Measurements from ENCODE around the gene UBAC1. TPM values are rescaled to one million over a fixed set of nuclear protein-coding genes. Genes with fewer than 3 reads are reported as not detected.

Gene UBAC1
- total and polyA plus RNA-seq, 9 of the 15 experiments (the other 6 are each of a cell fraction or from before 2014, with no cell fraction given) = 94.0 to 399 (median 228) TPM

DNA sequence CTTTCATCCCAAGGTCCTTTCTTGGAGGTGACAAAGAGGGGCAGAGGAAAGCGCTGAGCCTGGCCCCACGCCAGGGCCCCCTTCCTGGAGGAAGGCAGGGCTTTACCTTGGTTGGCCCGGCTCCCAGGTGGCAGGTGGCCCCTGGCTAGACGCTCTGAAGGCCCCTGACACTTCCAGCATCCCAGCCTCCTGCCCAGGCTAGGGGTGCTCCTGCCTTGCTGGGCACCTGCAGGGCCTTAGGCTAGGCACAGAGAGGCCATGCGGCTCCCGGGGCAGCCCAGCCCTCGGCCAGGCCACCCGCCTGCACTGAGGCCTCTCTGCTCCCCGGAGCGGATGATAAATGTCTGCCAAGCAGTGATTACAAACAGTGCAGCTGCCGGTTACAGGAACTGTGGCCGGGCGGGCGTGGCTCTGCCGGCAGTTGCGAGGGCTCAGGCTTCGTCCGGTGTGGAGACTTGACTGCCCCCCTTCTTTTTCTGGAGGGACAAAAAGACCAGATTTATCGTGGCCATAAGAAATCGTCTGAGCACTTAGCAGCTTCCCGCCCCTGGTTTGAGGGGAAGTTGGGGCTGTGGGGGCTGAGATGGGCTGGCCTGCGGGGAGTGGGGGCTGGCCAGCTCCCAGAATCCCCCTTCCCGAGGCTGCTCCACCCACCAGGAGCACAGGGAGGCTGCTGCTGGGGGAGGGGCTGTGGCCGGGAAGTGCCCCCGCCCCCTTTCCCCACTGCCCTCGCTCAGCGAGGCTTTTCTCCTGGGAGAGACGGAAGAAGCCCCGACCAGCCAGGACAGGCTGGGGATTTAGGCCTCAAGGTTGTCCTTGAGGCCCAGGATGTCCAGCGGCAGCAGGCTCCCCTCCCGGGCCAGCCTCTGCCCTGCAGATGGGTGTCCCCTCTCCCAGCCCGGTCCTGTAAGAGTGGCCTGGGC lies 31.6 kb upstream of the UBAC1 start (continued):
- TF ChIP-seq POLR2AphosphoS2 (IDR thresholded peaks at IDR 0.05; ENCODE audit: low read length) = no peak
- no peak for TF ChIP-seq TBP (optimal IDR thresholded peaks at IDR 0.05; ENCODE audit: low read depth, low read length)
- TF ChIP-seq ZNF79 (CRISPR knock-in tag; IDR thresholded peaks at IDR 0.05; ENCODE audit: low read depth) = no peak
- TF ChIP-seq NFIC (IDR thresholded peaks at IDR 0.05) = peak; percentile 92
- TF ChIP-seq, protein P1, sequence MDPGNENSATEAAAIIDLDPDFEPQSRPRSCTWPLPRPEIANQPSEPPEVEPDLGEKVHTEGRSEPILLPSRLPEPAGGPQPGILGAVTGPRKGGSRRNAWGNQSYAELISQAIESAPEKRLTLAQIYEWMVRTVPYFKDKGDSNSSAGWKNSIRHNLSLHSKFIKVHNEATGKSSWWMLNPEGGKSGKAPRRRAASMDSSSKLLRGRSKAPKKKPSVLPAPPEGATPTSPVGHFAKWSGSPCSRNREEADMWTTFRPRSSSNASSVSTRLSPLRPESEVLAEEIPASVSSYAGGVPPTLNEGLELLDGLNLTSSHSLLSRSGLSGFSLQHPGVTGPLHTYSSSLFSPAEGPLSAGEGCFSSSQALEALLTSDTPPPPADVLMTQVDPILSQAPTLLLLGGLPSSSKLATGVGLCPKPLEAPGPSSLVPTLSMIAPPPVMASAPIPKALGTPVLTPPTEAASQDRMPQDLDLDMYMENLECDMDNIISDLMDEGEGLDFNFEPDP (CRISPR knock-in tag; IDR thresholded peaks at IDR 0.05) = no peak
- TF ChIP-seq SMARCE1 (IDR thresholded peaks at IDR 0.05) = peak; percentile 51; the same call in 1 of the 2 replicates
- TF ChIP-seq CTBP1 (IDR thresholded peaks at IDR 0.05; ENCODE audit: borderline replicate concordance) = peak; percentile 84; the same call in 1 of the 2 replicates
- peak; percentile 40; the same call in 1 of the 2 replicates for TF ChIP-seq SPI1 (IDR thresholded peaks at IDR 0.05; ENCODE audit: borderline replicate concordance, low read depth, low read length)
- no peak for TF ChIP-seq SRF (CRISPR knock-in tag; IDR thresholded peaks at IDR 0.05)
- no peak for TF ChIP-seq CAMTA2 (CRISPR knock-in tag; conservative IDR thresholded peaks at IDR 0.05)
- no peak for TF ChIP-seq ZBTB8A (IDR thresholded peaks at IDR 0.05; ENCODE audit: partially characterized antibody)
- peak; percentile 71 for TF ChIP-seq L3MBTL2 (IDR thresholded peaks at IDR 0.05)
- TF ChIP-seq, protein P2, sequence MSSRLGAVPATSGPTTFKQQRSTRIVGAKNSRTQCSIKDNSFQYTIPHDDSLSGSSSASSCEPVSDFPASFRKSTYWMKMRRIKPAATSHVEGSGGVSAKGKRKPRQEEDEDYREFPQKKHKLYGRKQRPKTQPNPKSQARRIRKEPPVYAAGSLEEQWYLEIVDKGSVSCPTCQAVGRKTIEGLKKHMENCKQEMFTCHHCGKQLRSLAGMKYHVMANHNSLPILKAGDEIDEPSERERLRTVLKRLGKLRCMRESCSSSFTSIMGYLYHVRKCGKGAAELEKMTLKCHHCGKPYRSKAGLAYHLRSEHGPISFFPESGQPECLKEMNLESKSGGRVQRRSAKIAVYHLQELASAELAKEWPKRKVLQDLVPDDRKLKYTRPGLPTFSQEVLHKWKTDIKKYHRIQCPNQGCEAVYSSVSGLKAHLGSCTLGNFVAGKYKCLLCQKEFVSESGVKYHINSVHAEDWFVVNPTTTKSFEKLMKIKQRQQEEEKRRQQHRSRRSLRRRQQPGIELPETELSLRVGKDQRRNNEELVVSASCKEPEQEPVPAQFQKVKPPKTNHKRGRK (tag; IDR thresholded peaks at IDR 0.05) = no peak
- peak; percentile 96 for TF ChIP-seq BCOR (IDR thresholded peaks at IDR 0.05)
- TF ChIP-seq RBFOX2 (IDR thresholded peaks at IDR 0.05; ENCODE audit: low read depth, low read length) = peak; percentile 70
- TF ChIP-seq, protein P3, sequence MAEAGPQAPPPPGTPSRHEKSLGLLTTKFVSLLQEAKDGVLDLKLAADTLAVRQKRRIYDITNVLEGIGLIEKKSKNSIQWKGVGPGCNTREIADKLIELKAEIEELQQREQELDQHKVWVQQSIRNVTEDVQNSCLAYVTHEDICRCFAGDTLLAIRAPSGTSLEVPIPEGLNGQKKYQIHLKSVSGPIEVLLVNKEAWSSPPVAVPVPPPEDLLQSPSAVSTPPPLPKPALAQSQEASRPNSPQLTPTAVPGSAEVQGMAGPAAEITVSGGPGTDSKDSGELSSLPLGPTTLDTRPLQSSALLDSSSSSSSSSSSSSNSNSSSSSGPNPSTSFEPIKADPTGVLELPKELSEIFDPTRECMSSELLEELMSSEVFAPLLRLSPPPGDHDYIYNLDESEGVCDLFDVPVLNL (CRISPR knock-in tag; IDR thresholded peaks at IDR 0.05; ENCODE audit: low read depth) = no peak
- no peak for TF ChIP-seq CCAR2 (IDR thresholded peaks at IDR 0.05; ENCODE audit: low read depth, low read length)
- TF ChIP-seq KAT8 (IDR thresholded peaks at IDR 0.05; ENCODE audit: low read depth) = no peak
- TF ChIP-seq ZNF282 (CRISPR knock-in tag; IDR thresholded peaks at IDR 0.05) = no peak
- peak; percentile 85 for TF ChIP-seq SMAD1 (IDR thresholded peaks at IDR 0.05; ENCODE audit: low read depth, low read length, partially characterized antibody)
- TF ChIP-seq, protein P4, sequence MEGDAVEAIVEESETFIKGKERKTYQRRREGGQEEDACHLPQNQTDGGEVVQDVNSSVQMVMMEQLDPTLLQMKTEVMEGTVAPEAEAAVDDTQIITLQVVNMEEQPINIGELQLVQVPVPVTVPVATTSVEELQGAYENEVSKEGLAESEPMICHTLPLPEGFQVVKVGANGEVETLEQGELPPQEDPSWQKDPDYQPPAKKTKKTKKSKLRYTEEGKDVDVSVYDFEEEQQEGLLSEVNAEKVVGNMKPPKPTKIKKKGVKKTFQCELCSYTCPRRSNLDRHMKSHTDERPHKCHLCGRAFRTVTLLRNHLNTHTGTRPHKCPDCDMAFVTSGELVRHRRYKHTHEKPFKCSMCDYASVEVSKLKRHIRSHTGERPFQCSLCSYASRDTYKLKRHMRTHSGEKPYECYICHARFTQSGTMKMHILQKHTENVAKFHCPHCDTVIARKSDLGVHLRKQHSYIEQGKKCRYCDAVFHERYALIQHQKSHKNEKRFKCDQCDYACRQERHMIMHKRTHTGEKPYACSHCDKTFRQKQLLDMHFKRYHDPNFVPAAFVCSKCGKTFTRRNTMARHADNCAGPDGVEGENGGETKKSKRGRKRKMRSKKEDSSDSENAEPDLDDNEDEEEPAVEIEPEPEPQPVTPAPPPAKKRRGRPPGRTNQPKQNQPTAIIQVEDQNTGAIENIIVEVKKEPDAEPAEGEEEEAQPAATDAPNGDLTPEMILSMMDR (IDR thresholded peaks at IDR 0.05 in 2 of 3, conservative IDR thresholded peaks at IDR 0.05 in 1 of 3; ENCODE audit: insufficient read depth in 2 of 3, low read depth in 1 of 3, low read length in 3 of 3) = peak in 1 of 3 experiments; percentile 24; a peak in 1 of 6 replicates
- TF ChIP-seq CBX3 (IDR thresholded peaks at IDR 0.05; ENCODE audit: borderline replicate concordance in 1 of 2, low read length in 2 of 2) = peak in 1 of 2 experiments; percentile 69; a peak in 1 of 3 replicates
- TF ChIP-seq DACH1 (IDR thresholded peaks at IDR 0.05; ENCODE audit: partially characterized antibody) = no peak
- TF ChIP-seq RNF2 (IDR thresholded peaks at IDR 0.05) = peak; percentile 95
